NCI-H2227 treated with DMSO at 0.1 percent for 48 hours (cell line): ENCODE measurements around the gene TMEM245.
"Not testable (repeated sequence)": the region's sequence is repeated elsewhere in the genome, so short reads cannot be mapped to it uniquely, and the experiment has no call there.

ENCODE experiments used
- DNase-seq: peaks from one replicate; lab custom pipeline; 2025; lab: John Stamatoyannopoulos, UW

Gene TMEM245

DNA sequence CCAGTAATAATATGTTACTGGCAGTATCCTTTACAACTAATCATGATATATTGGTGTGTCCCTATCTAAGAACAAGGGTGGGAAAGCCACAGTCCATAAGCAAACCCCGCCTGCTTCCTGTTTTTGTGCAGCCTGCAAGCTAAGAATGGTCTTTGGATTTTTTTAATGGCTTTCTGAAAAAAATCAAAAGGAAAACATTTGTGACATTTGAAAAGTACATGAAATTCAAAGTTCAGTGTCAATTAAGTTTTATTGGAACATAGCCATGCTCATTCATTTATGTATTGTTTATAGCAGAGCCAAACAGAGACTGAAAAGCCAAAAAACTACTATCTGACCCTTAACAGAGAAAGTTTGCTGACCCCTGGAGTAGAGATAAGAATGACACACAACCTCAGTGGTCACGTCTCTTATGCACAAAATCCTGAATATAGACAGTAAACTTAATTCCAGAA is 12.8 kb upstream of the TMEM245 start:
- no peak for DNase-seq

DNA sequence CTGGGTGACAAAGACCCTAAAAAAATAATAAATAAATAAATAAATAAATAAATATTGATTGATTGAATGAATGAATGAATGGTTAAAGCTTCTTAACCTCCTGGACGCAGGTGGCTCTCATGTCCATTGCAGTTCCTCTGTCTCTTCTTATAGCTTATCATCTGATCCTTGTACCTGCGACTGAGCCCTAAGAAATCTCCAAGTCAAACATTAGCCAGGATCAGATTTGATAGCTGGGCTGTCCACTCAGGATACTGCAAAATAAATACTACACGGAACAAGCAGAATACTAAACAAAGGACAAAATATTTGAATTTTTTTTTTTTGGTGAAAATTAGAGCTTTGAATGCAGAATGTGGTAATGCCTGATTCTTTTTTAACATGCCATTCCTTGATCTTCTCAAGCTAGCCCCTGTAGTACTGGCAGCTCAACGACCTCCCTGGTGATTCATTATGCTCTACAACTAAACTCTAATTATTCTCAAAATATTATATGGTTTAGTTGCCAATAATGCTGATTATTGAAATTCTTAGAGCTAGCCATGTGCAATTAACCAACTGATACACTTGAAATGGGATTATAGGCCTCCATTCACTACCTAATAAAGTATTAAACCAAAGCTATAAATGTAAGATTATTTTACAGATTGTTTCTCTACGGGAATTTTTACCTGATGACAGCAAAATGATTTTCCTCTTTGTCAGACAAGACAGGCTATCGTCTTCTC is 9.9 kb upstream of the TMEM245 start:
- DNase-seq: no peak

GRCh38 chr9:109126671-109127070 is 6.9 kb upstream of the TMEM245 start:
- DNase-seq: not testable (repeated sequence)

DNA sequence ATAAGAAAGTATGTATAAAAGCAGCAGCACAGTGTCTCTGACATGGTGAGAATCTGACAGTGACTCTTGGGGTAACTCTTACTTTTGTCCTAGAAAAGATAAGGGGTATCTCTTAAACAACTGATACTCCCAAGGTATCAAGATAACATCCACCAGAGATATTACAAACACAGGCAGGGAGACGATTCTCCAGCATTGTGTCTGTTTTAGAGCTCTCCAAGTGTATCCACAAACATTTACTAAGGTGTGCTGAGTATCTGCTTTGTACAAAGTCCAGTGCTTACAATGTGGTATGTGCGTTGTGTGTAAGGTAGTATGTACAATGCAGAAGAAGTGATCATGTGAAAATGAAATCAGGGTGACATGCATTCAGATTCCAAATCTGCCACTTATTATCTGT is 4.4 kb upstream of the TMEM245 start:
- no peak for DNase-seq

GRCh38 chr9:109122726-109123621 is 3.2 kb upstream of the TMEM245 start:
- no peak for DNase-seq

GRCh38 chr9:109121232-109121796 is 1.6 kb upstream of the TMEM245 start:
- no peak for DNase-seq

- DNase-seq: no peak
These were observed 550 bp upstream of the TMEM245 start for GRCh38 chr9:109120204-109120789.

GRCh38 chr9:109118808-109119438 is 824 bp downstream of the TMEM245 start:
- DNase-seq: no peak

- no peak for DNase-seq
These were observed 1.6 kb downstream of the TMEM245 start for GRCh38 chr9:109117856-109118807.

- DNase-seq: no peak
These were observed 3.7 kb downstream of the TMEM245 start for GRCh38 chr9:109115931-109116526.

- DNase-seq: no peak
These were observed 5.1 kb downstream of the TMEM245 start for GRCh38 chr9:109114670-109115069.

- no peak for DNase-seq
These were observed 5.7 kb downstream of the TMEM245 start for GRCh38 chr9:109113892-109114609.

GRCh38 chr9:109113254-109113653 is 6.5 kb downstream of the TMEM245 start:
- no peak for DNase-seq

DNA sequence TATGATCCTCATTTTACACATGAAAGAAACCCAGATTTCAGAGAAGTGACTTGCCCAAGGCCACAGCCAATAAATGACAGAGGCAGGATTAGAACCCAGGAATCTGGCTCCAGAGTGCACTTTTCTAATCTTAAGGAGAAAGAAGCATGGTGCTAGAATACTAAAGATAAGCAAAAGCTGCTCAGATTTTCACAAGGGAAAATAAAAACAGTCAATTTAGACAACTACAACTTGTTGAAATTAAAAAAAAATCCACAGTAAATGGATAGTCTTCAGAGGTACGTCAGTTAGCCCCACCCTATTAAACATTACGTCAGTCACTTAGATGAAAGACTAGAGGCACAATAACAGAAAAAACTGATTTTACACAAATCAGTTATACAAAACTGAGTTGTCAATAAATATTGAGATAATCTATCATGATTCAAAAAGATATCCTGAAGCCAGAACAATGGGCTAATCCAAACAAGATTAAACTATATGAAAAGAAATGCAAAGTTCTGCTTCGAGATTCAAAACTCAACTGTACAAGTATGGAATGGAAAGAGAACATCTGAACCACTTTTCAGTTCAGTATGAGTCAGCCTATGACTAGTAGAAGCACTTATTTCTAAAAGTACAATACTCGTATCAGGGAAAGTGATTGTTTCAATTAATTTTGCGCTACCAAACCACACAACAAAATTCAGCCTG is 9.3 kb downstream of the TMEM245 start:
- DNase-seq: no peak

DNA sequence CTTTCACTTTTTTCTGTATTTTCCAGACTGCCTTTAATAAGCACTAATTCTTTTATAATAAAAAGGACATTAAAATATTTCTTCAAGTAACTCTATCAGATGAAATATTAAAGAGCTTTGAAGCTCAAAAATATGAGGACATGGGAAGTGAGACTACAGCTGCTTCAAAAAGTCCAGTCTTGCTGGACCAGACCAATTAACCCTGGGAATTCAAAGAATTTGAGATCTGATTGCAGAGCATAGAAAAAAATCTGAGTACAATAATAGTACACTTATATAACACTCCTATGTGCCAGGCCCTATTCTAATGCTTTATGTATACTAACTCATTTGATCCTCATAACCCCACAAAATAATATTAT is 9.8 kb downstream of the TMEM245 start:
- no peak for DNase-seq

DNA sequence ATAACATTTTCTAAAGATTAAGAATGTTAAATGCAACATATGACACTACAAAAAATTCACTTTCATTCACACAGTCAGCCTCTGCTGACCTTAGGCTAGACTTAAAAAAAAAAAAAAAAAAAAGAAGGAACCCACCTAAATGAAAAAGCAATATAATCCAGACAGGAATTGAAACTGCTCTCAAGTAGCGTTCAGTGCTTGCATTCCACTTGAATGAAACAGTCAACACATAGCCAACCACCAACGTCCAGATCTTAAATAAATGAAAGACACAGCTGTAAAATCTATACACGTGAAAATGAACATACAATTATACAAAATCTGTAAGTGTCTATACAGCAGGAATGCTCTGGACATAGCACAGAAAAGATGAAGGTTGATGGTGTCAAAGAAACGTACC is 11.4 kb downstream of the TMEM245 start:
- DNase-seq: no peak

- no peak for DNase-seq
These were observed 12.1 kb downstream of the TMEM245 start for GRCh38 chr9:109107402-109108240.

- DNase-seq: no peak
These were observed 17.9 kb downstream of the TMEM245 start for GRCh38 chr9:109101810-109102209.
